ENCODE results near the gene SRSF12. TPM values are rescaled to one million over a fixed set of nuclear protein-coding genes. Genes with fewer than 3 reads are reported as not detected.

Gene SRSF12
- total RNA-seq, 1 experiment from 2014 or later: 2.1 TPM

GRCh38 chr6:89047473-89047872, 70.4 kb downstream of the SRSF12 start:
- no peaks in the 10 kb centered on the region for H3K36me3 ChIP-seq (replicated peaks; ENCODE audit: control insufficient read depth, insufficient read depth, low read length)
- H3K4me3 ChIP-seq (ENCODE audit: insufficient read depth, low read depth, low read length): no peak overlapping the region
- no peak for DNase-seq
- peaks cover 22% of the 10 kb centered on the region for H3K27me3 ChIP-seq (ENCODE audit: control insufficient read depth, insufficient read depth, low read length)

Other genes with a start within 250 kb of the SRSF12 start
- 26.9 and 36.0 TPM in 2 replicates for gene RNGTT, start 154.5 kb downstream of the SRSF12 start, total RNA-seq (2014; rRNA removed; shearing (Covaris generic))
- 12.7 and 21.5 TPM in 2 replicates for gene PNRC1, start 37.3 kb downstream of the SRSF12 start, total RNA-seq (2014; rRNA removed; shearing (Covaris generic))
- 2.0 and 3.1 TPM in 2 replicates for gene PM20D2, start 28.0 kb upstream of the SRSF12 start, total RNA-seq (2014; rRNA removed; shearing (Covaris generic))
- gene GABRR1, start 99.3 kb upstream of the SRSF12 start, total RNA-seq (2014; rRNA removed; shearing (Covaris generic)): 0.07 and 0.10 TPM in 2 replicates
- not detected in 2 replicates for gene GABRR2, start 197.2 kb upstream of the SRSF12 start, total RNA-seq (2014; rRNA removed; shearing (Covaris generic))
- 11.8 and 12.2 TPM in 2 replicates for gene UBE2J1, start 234.7 kb upstream of the SRSF12 start, total RNA-seq (2014; rRNA removed; shearing (Covaris generic))